Activated T-cell treated with anti-CD3 and anti-CD28 coated beads for 4 hours (primary cell): ENCODE data around the gene LHX6.

ENCODE experiments used
- DNase-seq: peaks from one replicate; pipeline ENCODE4 v3.0.0-alpha.2; 2020

Gene LHX6

GRCh38 chr9:122190597-122191381, 38.0 kb downstream of the LHX6 start:
- DNase-seq, result no peak

GRCh38 chr9:122188369-122188768, 40.4 kb downstream of the LHX6 start:
- no peak for DNase-seq

- DNase-seq, result no peak
Measured at GRCh38 chr9:122186777-122187470, 41.8 kb downstream of the LHX6 start.

GRCh38 chr9:122186301-122186700, 42.5 kb downstream of the LHX6 start:
- no peak for DNase-seq

- no peak for DNase-seq
Measured at GRCh38 chr9:122184551-122184950, 44.2 kb downstream of the LHX6 start.

GRCh38 chr9:122183501-122183900, 45.3 kb downstream of the LHX6 start:
- DNase-seq, result no peak

GRCh38 chr9:122180633-122181032, 48.1 kb downstream of the LHX6 start:
- DNase-seq, result no peak

- no peak for DNase-seq
Measured at GRCh38 chr9:122179690-122180074, 49.1 kb downstream of the LHX6 start.

- no peak for DNase-seq
Measured at GRCh38 chr9:122179054-122179689, 49.6 kb downstream of the LHX6 start.

GRCh38 chr9:122176916-122177315, 51.8 kb downstream of the LHX6 start:
- no peak for DNase-seq

- DNase-seq, result no peak
Measured at GRCh38 chr9:122173670-122174069, 55.1 kb downstream of the LHX6 start.

GRCh38 chr9:122172131-122172530, 56.6 kb downstream of the LHX6 start:
- no peak for DNase-seq

GRCh38 chr9:122168356-122168755, 60.4 kb downstream of the LHX6 start:
- DNase-seq, result no peak

GRCh38 chr9:122164286-122164685, 64.5 kb downstream of the LHX6 start:
- DNase-seq, result no peak

- no peak for DNase-seq
Measured at GRCh38 chr9:122162415-122162814, 66.3 kb downstream of the LHX6 start.

GRCh38 chr9:122159925-122160246, 68.9 kb downstream of the LHX6 start:
- DNase-seq, result no peak

GRCh38 chr9:122159026-122159924, 69.5 kb downstream of the LHX6 start, which contains the start of the genes MORN5 and NDUFA8:
TSS of gene MORN5 (plus strand) at chr9:122159908. CDS start at chr9:122159973, 65 bp downstream.
TSS of gene NDUFA8 (minus strand) at chr9:122159779. CDS start at chr9:122159677, 102 bp downstream.
- DNase-seq, result peak; percentile 94

- peak; percentile 3 for DNase-seq
Measured at GRCh38 chr9:122158202-122158601, 70.6 kb downstream of the LHX6 start.

- no peak for DNase-seq
Measured at GRCh38 chr9:122155796-122156195, 73.0 kb downstream of the LHX6 start.
